Activated CD8-positive, alpha-beta memory T cell treated with anti-CD3 and anti-CD28 coated beads, Interleukin-2, amount 50 U/mL, for 4 hours (primary cell): Measurements from ENCODE around the gene CYP2E1.
"Not testable (repeated sequence)": the region's sequence is repeated elsewhere in the genome, so short reads cannot be mapped to it uniquely, and the experiment has no call there.

Experiments
- DNase-seq: peaks from one replicate; pipeline ENCODE4 v3.0.0-alpha.2; 2020

CYP2E1 gene

GRCh38 chr10:133526957-133527588, at the start of gene CYP2E1:
TSS of gene CYP2E1 (plus strand) at chr10:133527363. CDS start at chr10:133527396, 33 bp downstream.
- no peak for DNase-seq

- DNase-seq: no peak
Observed at GRCh38 chr10:133481086-133481643, 46.0 kb upstream of the CYP2E1 start.

GRCh38 chr10:133481657-133482056, 45.5 kb upstream of the CYP2E1 start:
- DNase-seq: no peak

GRCh38 chr10:133484818-133485217, 42.3 kb upstream of the CYP2E1 start:
- DNase-seq: no peak

GRCh38 chr10:133487085-133487484, 40.1 kb upstream of the CYP2E1 start:
- no peak for DNase-seq

GRCh38 chr10:133488354-133488753, 38.8 kb upstream of the CYP2E1 start:
- DNase-seq: no peak

GRCh38 chr10:133489816-133490588, 37.2 kb upstream of the CYP2E1 start:
- no peak for DNase-seq

- DNase-seq: not testable (repeated sequence)
Observed at GRCh38 chr10:133493562-133493961, 33.6 kb upstream of the CYP2E1 start.

- not testable (repeated sequence) for DNase-seq
Observed at GRCh38 chr10:133497363-133497762, 29.8 kb upstream of the CYP2E1 start.

- DNase-seq: not testable (repeated sequence)
Observed at GRCh38 chr10:133499176-133499575, 28.0 kb upstream of the CYP2E1 start.

- DNase-seq: not testable (repeated sequence)
Observed at GRCh38 chr10:133500897-133501296, 26.3 kb upstream of the CYP2E1 start.

GRCh38 chr10:133509700-133510099, 17.5 kb upstream of the CYP2E1 start:
- no peak for DNase-seq

GRCh38 chr10:133511408-133511807, 15.8 kb upstream of the CYP2E1 start:
- DNase-seq: no peak

GRCh38 chr10:133511907-133512528, 15.1 kb upstream of the CYP2E1 start:
- DNase-seq: no peak

GRCh38 chr10:133515471-133515870, 11.7 kb upstream of the CYP2E1 start:
- DNase-seq: no peak

GRCh38 chr10:133516057-133516456, 11.1 kb upstream of the CYP2E1 start:
- DNase-seq: no peak

- DNase-seq: not testable (repeated sequence)
Observed at GRCh38 chr10:133518517-133518916, 8.6 kb upstream of the CYP2E1 start.

- peak; percentile 94 for DNase-seq
Observed at GRCh38 chr10:133520193-133520738, 6.9 kb upstream of the CYP2E1 start.

- DNase-seq: no peak
Observed at GRCh38 chr10:133523631-133524203, 3.4 kb upstream of the CYP2E1 start.

- no peak for DNase-seq
Observed at GRCh38 chr10:133525444-133525843, 1.7 kb upstream of the CYP2E1 start.

- no peak for DNase-seq
Observed at GRCh38 chr10:133527771-133528271, 658 bp downstream of the CYP2E1 start.

- no peak for DNase-seq
Observed at GRCh38 chr10:133528296-133528844, 1.2 kb downstream of the CYP2E1 start.
